Right kidney (tissue), 1 donor: Measurements from ENCODE around the gene PANX2.

Experiments used
- DNase-seq: peaks from one replicate; pipeline ENCODE4 v3.0.0-alpha.2; 2016

Gene PANX2

DNA sequence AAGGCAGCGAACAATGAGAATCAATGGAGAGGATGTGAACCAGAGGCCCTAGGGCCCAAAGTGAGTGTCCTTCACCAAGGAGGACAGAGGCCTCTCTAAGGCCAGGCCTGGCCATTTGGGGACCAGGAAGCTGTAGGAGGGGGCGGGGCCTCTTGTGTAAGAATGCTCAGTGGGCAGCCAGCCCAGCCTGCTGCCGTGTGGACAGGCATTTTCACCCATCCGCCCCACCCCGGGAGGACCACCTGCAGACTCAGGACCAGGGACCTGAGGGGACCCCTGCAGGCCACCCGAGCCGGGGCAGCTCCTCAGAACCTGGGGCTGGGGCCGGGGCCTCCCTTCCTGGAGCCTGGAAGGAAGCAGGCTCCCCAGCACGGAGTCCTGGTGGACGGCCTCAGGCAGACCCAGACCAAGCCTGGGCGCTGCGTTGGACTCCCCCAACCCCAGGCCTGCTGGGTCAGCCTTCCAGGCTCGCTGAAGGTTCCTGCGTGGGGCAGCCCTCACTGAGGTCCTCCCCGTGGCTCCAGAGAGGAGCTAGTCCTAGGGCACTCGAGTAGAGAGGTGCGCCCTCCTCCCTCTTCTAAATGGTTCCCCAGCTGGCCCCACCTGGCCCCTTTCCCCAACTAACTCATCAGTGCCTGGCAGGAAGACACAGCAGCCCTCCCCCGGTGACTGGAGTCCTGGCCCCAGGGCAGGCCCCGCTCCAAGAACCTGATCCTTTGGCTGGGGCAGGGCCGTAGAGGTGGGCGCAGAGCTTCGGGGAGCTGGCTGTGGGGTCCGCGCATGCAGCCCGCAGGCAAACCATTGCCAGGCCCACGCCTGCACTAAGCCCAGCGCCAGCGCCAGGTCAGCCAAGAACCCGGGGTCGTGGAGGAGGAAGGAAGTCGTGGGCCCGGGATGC lies 13.7 kb downstream of the PANX2 start:
- peak; percentile 57 for DNase-seq

- DNase-seq: peak; percentile 49
Observed at GRCh38 chr22:50184902-50185374, 14.4 kb downstream of the PANX2 start.

DNA sequence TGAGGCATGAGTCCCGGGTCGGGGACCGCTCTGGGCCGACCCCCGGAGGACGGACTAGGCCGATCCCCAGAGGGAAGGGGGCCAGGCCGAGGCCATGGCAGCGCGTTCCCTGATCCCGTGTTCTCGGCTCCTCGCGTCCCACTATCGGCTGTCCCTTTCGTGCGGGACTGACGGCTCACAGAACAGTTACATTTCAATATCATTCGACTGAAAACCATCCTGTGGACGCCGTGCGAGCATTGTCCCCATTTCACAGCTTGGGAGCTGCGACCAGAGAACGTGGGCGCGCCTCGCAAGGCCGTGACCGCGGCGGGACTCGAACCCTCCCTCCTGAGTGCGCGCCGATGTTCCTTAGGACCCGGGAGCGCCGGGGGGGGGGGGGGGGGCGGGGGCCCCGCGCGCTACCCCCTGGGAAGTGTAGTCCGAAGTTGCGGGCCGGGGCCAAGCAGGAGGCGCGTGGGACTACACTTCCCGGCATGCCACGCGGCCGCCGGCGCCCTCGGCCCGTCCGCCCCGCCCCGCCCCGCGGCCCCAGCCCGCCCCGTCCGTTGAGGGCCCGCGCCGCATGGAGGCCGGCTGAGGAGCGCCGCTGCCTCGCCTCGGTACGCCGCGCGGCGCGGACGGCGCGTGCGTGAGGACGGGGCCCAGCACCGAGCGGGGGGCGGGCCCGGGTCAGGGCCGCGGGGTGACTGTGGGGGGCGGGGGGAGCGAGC lies 15.0 kb downstream of the PANX2 start, which contains the start of gene TRABD:
TSS of gene TRABD (plus strand) at position 539 of the 713 bp plus-strand sequence. CDS start 7,148 bp downstream, outside the sequence.
- DNase-seq: peak; percentile 71

DNA sequence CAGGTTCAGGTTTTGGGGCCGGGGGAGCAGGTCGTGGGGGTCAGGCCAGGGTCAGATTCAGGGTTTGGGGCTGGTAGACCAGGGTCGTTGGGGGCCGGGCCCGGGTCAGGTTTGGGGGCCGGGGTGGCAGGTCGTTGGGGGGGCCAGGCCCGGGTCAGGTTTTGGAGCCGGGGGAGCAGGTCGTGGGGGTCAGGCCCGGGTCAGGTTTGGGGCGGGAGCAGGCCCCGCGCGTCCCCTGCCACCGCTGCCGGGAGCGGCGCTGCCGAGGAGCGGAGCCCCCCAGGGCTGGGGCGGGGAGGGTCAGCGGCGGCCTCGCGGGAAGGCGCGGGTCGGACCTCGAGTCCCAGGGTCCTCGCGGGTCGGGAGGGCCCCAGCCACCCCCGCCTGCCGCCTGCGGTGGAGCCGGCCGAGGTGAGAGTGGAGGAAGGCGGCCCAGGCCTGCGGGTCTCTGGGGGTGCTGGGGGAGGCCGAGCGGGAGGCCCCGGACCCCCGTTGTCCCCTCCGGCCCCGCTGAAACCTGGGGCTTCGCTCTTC lies 15.7 kb downstream of the PANX2 start:
- DNase-seq: no peak

- DNase-seq: peak; percentile 46
Observed at GRCh38 chr22:50186761-50187523, 16.4 kb downstream of the PANX2 start.

- no peak for DNase-seq
Observed at GRCh38 chr22:50188356-50188755, 17.8 kb downstream of the PANX2 start.

- DNase-seq: no peak
Observed at GRCh38 chr22:50189184-50189848, 18.8 kb downstream of the PANX2 start.

- no peak for DNase-seq
Observed at GRCh38 chr22:50189849-50190181, 19.3 kb downstream of the PANX2 start.

- peak; percentile 80 for DNase-seq
Observed at GRCh38 chr22:50190182-50190940, 19.8 kb downstream of the PANX2 start.

DNA sequence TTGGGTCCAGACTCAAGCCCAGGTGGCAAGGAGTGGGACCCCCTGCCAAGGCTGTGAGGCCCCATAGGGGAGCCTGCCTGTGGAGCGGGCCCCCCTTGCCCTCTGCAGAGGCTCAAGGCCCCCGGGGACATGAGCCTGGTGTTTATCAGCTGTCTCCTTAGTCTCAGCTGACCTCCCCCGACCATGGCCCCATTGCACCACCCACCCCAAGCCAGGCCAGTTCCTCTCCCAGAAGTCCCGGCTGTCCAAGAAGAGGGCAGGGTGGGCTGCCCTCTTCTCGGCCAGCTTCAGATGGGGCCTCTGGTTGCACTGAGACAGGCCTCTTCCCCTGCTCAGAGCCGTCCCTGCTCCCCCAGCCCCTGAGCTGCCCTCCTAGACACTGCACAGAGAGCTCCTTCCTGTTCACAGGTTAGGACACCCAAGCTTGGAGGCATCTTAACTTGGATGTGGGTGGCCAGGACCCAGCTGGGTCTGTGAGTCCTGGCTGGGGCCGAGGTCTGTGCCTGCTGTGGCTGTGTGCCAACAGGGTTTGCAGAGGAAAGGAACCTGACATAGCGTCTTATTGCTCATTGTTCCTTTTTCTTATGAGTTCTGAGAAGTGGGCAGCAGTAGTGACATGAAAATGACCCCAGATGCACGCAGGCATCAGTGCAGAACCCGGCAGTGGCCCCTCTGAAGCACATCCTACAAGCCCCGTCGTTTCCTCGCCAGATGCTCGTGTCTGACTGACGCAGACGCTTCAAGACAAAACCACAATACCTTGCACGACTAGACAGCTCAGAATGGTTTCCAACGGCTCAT lies 20.6 kb downstream of the PANX2 start:
- no peak for DNase-seq

DNA sequence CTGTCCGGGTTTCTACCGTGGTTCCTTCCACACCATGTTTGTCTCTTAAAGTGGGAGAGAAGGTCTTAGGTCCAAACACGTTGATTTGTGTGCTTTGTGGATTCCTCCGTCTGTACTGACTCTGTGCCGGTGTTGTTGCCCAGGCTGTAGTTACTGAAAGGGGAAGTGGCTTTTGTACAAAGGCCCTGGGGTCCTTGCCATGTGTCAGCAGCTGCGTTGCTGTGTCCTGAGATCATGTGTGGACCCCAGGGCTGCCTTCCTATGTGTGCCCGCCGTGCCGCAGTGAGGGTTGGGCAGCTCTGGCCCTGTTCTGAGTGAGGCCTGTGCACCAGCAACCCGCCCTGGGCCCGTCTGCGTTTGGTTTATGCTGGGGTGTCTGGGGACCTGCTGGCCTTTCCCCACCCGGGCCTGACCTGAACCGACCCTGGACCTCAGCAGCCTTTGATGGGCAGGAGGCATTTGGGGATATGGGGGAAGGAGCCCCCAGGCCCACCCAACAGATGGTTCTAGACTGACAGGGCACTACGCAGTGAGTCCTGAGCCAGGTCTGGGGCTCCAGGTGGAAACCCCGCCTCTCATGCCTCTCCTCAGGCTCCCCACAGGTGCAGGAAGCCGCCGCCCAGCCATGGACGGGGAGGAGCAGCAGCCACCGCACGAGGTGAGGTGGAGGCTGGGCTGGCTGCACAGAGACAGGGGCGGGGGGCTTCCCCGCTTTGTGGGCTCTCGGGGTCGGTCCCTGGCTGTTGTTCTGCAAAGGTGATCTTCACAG lies 22.1 kb downstream of the PANX2 start:
- DNase-seq: no peak

GRCh38 chr22:50193621-50194020 lies 23.1 kb downstream of the PANX2 start:
- no peak for DNase-seq

DNA sequence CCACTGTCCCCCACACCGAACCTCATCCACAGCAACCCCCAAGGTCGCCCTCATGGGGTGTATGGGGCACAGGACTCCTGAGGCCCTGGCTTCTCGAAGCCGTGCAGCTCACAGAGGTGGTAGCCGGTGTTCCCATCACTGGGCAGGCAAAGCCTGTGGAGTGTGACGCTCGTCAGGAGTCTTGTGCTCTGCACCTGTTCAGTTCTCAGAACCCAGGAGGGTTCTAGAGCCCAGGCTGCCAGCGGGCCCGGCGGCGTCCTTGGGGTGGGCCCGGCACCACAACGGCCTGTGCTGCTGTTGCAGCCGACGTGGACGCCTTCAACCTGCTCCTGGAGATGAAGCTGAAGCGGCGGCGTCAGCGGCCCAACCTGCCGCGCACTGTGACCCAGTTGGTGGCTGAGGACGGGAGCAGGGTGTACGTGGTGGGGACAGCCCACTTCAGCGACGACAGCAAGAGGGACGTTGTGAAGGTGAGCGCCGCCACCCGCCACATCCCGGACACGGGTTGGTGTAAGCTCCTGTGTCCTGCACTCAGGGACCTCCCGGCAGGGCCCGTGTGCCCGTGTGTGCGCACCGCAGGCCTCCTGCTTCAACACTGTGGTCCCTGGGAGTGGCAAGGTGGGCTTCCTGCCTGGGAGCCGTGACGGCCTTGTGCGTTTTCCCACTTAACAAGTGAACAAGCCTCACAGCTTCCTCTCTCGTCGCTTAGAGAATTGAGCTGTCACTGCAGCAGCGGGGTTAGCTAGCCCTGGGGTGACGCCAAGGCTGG lies 23.7 kb downstream of the PANX2 start:
- no peak for DNase-seq

- no peak for DNase-seq
Observed at GRCh38 chr22:50196256-50196655, 25.7 kb downstream of the PANX2 start.

GRCh38 chr22:50197000-50197800 lies 26.7 kb downstream of the PANX2 start:
- DNase-seq: no peak

DNA sequence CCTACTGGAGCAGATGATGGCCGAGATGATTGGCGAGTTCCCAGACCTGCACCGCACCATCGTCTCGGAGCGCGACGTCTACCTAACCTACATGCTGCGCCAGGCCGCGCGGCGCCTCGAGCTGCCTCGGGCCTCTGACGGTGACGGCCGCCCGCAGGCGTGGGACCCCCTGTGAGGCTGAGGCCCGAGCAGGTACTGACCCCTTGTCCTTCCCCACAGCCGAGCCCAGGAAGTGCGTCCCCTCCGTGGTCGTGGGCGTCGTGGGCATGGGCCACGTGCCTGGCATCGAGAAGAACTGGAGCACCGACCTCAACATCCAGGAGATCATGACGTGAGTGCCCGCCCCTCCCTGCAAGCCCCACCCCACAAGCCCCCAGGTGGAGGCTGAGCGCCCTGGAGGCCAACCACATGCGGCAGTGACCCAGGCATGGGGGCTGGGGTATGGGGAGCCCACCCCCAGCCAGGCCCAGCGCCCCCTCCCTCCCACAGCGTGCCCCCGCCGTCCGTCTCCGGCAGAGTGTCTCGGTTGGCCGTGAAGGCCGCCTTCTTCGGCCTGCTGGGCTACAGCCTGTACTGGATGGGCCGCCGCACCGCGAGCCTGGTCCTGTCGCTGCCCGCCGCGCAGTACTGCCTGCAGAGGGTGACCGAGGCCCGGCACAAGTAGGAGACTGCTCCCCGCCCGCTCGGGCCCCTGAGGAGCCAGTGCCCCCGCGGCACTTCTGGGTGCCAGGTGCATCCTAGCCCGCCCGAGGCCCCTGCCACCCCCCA lies 27.5 kb downstream of the PANX2 start:
- no peak for DNase-seq

DNA sequence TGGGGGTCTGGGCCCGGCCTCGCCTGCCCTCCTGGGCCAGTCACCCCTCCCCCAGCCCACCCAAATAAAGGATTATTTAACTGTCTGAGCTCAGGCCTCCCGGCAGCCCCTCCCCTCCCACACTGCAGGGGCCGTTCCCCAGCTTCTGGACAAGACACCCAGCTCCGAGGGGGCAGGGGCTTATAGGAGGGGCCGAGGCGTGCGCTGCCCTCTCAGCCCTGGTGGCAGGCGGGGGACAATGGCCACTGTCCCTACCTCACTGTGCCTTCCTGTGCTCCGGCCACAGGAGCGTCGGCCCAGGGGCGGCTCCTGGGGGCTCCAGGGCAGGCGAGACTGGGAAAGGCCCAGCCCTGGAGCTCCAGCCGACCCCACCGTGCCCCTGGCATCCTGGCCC lies 28.1 kb downstream of the PANX2 start:
- DNase-seq: no peak
